Measurements from ENCODE around the gene RABL3.

DNA sequence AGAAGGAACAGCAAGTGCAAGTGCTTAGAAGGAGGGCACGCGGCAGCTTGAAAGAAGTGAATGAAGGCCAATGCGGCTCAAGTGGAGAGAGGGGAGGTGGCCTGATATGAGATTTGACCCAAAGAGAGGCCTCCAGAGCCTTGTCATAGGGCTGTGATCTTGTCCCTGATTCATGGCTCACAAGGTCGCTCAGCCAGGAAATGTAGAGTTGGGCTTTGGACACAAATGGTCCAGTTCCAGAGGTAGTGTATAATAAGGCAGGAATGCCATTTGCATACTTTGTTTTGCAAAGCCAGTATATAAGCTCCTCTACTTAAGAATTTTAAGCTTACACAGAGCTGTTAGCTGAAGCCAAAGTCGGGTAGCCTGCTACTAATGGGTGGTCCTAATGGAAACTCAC, 94.0 kb downstream of the RABL3 start:
- TF ChIP-seq CTCF (conservative IDR thresholded peaks at IDR 0.05 in 1 of 2, IDR thresholded peaks at IDR 0.05 in 1 of 2; ENCODE audit: low read depth in 1 of 2, low read length in 2 of 2) (no peak), EZH2 (IDR thresholded peaks at IDR 0.05; ENCODE audit: low read length, missing control alignments) (no peak)

Measured in fibroblast of lung (primary cell).